PC-9 (cell line): ENCODE data around the gene GABARAPL1.

ENCODE experiments used
- EZH2 ChIP-seq: fragments of 200-600 bp; sonication (generic); IDR thresholded peaks from 2 replicates; pipeline ENCODE4 v1.8.0; 2017; ENCODE audit warnings: antibody characterized with exemption, low read depth
- TF ChIP-seq, protein P1 (sequence below): fragments of 200-600 bp; sonication (generic); conservative IDR thresholded peaks from 2 replicates; pipeline ENCODE4 v1.6.1; 2017; ENCODE audit warnings: mixed run types, antibody characterized with exemption, mild to moderate bottlenecking, moderate library complexity

DNA sequence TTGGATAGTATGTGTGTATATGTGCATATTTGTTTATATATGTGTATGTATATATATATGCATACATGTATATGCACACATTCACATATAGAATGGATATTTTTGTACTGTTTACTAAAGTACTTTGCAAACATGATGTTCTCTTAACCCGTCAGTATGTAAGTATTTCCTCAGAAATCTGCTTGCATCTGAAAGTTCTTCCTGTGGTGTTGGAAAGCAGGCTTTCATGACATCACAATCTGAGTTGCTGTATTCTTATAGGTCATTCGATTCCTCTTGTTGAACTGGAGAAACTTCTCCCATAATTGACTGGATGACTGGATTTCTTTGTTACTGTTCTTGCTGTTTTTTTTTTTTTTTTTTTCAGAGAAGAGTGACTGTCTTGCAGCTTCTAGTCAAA lies 29.1 kb downstream of the GABARAPL1 start:
- TF ChIP-seq, protein P1, sequence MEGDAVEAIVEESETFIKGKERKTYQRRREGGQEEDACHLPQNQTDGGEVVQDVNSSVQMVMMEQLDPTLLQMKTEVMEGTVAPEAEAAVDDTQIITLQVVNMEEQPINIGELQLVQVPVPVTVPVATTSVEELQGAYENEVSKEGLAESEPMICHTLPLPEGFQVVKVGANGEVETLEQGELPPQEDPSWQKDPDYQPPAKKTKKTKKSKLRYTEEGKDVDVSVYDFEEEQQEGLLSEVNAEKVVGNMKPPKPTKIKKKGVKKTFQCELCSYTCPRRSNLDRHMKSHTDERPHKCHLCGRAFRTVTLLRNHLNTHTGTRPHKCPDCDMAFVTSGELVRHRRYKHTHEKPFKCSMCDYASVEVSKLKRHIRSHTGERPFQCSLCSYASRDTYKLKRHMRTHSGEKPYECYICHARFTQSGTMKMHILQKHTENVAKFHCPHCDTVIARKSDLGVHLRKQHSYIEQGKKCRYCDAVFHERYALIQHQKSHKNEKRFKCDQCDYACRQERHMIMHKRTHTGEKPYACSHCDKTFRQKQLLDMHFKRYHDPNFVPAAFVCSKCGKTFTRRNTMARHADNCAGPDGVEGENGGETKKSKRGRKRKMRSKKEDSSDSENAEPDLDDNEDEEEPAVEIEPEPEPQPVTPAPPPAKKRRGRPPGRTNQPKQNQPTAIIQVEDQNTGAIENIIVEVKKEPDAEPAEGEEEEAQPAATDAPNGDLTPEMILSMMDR = no peak
- TF ChIP-seq EZH2 = no peak
